Measurements from ENCODE around the gene XXYLT1.

The XXYLT1 gene

DNA sequence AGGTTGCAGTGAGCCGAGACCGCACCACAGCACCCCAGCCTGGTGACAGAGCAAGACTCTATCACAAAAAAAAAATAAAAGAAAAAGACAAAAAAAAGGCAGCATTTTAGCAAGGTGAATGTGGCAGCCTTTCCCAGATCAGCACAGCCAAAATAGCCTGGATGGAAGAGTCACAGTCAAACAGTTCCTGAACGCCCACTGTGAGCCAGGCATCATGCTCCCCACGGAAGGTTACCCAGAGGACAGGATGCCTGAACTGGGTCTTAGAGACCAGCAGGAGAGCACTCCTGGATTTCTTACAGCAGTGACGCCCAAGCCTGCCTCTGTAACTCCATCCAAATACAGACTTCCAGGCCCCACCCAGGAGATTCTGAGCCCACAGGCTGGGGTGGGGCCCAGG lies 4.5 kb downstream of the XXYLT1 start:
- no peak for DNase-seq

DNA sequence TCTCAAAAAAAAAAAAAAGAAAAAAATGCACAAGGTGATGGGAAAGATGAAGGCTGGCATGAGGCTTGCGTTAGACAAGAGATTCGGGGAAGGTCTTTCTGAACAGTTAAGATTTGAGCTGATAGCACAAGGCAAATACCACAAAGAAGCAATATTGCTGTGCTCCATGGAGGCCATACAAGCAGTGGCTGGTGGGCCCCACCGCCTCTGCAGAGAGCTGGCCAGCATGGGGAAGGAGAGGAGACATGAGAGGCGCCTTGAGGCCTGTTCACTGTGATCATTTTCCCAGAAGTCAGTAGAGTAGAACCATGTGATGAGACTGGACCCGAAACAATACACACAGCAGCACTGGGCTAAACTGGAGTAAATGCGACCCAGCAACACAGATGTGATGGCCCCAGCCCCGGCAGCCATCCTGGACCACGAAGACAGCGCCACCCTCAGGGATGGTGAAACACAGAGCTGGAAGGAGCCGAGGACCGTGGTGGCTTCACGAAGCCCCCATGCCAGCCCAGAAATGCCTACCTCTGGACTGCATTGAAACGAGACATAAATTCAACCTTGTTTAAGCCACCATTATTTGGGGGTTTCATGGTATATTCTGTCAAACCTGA lies 5.5 kb downstream of the XXYLT1 start:
- DNase-seq, result no peak

DNA sequence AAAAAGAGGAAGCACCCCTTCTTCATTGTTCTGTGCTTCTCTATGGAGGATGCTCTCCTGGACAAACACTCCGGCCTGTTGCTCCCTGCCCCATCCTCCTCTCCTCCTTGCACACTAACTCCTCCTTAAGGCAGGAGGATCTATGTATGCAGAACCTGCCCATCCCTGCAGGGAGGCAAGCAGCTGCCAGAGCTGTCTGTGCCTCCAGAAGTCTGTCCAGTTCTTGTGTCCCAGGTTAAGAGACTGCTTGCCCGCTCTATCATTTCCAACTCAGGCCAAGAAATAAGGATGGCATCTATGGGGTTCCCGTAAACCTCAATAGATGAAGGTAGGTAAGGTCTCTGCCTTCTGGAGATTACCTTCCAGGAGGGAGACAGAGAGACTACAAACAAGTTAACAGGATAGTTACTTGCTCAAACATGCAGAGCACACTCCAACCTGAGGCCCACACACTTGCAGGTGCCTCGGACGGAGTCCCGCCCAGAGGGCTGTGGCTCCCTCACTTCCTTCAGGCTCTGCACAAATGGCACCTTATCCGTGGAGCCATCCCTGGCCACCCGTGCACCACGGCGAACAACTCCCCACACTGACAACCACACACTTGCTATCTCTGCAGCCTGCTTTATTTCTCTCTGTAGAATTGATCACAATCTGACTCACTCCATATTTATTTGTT lies 6.9 kb downstream of the XXYLT1 start:
- no peak for DNase-seq

DNA sequence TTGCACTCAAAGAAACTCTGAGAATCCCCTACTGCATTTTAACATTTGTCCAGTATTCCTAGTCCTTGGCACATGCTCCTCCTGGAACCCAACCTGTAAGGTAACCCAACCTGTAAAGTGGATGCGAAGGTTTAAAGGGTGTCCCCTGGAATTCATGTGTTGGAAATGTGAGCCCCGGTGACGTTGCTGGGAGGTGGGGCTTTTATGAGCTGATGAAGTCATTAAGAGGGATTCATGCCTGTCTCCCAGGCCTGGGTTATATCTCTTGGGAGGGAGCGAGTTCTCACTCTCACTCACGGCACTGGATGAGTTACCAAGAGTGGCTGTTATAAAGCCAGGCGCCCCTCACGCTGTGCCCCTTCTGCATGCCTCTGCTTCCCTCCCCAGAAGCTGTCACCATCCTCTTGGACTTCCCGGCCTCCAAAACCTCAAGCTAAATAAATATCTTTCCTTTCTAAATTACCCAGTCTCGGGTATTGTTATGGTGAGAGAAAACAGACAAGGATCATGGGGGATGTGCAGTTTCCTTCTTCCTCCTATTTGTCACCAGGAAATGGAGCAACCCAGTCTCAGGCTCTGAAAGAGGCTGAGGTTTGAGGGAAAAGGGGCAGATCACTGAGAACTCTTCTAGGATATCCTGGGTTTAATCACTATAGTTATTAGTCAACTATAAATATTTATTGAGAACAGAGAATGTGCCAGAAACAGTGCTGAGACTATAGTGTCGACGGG lies 7.6 kb downstream of the XXYLT1 start:
- DNase-seq, result no peak

DNA sequence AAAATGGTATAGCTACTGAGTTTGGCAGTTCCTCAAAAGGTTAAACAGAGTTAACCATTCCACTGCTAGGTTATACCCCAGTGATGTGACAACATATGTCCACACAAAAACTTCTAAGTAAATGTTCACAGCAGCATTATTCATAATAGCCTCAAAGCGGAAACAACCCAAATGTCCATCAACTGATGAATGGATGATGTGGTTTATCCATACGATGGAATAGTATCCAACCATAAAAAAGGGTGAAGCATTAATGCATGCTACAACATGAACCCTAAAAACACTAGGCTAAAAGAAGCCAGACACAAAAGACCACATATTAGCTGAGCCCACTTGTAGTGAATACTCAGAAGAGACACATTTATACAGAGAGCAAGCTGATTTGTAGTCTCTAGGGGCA lies 9.0 kb downstream of the XXYLT1 start:
- no peak for DNase-seq

DNA sequence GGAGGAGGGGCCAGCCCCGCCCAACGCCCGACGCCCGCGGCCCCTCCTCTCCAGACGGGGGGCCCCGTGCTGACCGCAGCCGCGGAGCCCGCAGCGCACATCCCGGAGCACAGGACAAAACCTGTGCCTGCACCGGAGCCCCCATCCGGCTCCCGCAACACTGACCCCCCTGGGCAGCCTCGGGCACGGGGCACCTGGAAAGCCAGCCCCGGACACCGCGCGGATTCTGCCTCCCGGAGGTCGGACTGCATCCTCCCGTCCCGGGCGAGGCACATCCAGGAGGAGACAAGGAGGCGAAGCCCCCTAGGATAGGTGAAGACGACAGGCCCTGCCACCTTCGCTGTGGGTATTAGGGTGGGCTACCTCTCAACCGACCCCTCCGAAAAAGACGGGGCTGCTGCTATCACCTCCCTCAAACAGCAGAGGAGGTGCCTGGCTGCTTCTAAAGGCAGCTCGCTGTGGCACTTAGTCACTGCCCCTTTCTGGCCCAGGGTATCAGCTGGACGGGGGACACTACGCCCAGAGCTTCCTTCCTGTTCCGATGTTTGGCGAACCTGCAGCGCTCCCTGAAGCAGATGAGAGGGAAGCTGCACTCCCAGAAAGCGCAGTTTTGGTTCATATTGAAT lies 10.6 kb downstream of the XXYLT1 start:
- peak; percentile 30 for DNase-seq

DNA sequence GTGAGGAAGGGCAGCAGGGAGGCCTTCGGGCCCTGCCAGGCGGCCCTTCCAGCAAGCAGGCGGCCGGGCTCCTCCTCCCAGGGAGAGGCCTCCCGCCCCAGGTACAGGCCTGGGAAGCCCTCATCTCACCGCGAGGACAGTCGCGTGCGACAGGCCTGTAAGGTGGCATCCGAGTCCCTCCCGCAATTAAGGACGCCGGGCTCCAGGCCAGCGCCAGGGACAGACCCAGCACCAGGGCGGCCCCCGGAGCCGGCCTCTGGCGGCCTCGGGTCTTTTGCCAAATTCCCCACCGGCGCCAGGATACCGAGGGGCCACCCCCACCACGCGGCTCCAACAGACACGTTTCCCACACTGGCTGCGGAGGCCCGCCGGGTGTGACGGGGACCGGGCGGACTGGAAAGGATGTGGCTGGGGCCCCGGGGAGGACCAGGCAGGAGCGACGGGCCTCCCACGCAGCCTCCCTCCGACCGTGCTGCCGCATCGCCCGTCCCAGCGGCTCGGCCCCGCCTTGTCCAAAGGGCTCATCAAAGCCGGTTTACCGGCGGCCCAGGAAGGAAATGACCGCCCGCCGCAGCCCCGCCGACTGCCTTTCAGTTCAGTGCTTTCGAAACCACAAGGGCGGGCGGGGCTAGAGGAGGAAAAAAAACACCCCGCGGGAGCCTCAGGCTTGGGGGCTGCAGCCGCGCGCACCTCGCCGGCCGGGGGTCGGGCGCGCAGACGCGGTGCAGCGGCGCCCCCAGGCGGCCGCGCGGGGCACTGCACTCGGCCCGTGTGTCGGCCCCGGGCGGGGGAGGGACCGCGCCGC lies 11.3 kb downstream of the XXYLT1 start:
- peak; percentile 90 for DNase-seq

DNA sequence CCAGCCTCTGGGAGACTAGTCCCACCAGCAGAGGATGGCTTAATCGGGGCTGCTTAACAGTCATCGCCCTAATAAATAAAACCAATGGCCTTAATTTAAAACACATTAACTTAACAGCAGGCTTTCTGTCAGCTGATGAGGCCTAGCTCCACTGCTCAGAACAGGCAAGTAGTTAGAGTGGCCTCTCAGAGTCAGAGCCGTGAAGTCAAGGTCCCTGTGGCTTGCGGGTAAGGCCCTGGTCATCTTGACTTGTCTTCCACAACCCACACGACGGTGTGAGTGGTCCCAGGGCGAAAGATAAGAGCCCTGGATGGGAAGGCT lies 11.8 kb downstream of the XXYLT1 start:
- no peak for DNase-seq

DNA sequence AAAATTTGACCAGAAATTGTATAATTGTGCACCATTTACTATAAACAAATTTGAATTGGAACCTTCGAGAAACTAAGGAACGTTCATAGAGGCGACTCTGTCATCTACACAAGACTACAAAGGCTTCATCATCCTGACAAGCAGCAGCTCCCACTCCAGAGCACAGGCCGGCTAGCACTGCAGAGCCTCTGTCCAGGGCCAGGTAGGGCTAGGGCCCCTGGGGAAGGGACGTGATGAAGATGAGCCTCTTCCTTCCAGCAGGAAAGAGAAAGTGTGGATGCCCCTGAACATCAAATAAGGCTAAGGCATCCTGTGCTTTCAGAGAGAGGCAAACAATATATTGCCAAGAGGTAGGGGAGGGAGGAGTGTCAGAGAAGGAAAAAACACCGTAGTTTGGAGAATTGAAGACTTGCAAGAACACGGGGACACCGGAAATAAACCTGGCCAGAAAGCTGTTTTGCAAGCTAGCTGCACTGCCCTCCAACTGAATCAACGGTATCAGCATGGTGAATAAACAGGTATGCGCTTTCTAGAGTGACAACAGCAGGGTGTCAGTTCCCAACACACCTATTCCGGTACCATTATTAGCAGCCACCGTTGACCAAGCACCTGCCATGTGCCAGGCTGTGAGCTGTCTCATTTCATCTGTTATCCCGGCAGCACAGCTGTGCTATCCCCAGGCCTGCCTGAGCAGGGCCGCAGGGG lies 12.4 kb downstream of the XXYLT1 start:
- peak; percentile 19 for DNase-seq

DNA sequence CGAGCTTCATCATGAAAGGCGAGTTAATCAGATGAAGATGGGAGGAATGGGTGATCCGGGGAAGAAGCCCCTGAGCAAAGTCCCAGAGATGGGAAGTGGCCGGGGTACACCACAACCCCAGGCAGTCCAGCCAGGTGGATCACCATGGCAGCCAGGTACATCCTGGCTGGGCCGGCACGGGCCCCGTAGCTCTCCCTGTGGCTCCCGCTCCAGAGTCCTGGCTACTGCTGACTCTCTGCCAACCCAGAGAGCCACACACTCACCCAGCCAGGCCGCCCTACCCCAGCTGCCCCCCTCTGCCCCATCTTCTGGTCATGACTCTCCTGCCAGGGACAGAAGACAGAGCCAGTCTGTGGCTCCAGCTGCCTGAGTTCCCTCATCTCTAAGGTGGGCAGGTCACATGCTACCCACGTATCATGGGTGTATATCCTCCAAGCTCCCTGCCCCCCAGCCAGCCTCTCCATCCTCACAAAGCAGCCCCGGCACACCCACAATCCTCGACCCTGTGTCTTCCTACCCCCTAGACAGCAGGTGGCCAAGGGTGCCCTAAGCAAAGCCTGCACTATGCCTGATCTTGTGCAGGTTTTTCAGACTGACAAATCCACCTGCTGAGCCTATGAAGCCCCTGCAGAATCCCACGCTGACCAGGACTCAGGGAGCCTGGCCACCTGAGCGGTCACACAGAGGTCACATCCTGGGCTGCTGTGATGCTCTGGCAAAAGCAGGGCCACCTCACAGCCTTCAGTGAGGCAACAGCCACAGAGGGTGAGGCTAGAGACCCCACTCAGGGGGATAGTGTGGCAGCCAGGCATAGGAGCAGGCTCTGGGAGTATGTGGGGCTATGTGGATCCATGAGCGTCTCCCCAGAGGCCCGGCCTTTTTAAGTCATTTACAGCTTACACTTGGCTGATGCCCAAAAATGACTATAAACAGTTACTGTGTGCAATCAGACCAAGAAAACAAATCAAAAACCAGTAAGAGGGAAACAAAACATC lies 13.2 kb downstream of the XXYLT1 start:
- no peak for DNase-seq

DNA sequence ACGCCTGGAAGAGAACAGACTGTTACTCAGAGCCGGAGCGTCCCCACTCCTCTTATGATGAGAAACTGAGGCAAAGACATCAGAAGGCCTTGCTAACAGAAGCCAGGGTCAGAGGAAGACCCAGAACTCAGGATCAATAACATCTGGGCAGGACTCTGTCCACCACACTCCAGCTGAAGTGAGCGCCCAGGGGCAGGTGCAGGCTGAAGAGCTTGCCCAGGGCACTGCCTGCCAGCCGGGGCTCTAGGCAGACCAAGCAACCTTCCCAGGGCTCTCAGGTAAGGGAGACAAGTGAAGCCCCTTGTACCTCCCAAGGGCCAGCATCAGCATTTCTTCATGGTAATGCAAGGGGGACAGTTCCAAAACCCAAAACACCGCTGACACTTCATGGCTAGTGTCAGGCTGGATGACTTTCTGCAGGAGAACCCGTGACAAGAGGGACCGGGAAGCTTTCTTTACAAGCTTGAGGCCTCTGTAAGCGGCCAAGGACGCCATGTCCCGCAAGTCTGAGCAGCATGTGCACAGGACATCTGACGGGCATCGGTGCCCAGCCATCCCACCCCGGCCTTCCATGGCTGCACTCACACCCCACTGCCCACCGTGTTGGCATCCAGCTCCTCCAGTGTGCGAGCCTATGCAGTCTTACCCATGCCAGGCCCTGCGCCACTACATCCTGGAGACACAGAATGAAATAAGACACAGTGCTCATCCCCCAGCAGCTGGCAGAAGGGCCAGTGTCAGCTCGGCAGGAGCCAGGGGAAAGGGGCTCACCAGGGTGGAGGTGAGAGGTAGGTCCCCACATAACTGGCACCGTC lies 14.1 kb downstream of the XXYLT1 start:
- DNase-seq, result no peak

DNA sequence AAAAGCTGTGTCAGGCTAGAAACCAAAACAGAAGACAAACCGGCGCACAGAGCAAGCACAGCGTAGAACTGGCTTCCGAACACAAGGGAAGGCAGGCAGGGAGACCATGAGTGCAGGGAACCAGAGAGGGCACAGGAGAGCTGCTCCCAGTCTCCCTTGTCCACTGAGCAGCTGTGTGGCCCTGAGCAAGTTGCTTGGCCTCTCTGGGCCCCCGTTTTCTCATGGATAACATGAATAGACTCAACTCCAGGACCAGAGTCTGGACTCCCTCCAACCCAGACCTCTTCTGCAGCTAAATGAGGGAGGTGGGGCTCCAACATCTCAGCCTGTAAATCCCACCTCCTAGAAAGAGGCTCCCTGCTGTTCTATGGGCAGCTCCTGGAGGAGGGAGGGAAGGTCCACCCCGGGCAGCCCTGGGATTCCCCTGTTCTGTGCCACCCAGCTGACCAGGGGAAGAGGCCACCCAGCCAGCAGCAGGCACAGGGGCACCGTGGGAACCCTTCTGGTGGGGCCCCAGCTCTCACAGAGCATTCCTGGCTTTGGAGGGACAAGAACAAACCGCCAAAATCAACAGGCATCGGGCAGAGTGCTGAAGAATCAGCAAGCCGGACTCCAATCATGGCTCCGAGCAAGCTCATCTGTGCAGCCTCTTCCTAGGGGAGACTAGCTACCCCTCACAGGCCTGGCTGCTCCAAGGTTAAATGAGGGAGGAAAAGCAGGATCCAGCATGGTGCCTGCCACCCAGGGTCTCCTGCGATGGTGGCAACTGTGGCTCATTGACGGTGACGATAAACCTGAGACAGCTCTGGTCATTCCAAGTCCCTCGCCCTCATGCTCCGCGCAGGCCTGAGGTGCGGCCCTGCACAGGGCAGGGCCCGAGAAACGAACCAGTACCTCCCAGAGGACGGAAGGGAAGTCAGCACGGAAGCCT lies 15.1 kb downstream of the XXYLT1 start:
- DNase-seq, result no peak

DNA sequence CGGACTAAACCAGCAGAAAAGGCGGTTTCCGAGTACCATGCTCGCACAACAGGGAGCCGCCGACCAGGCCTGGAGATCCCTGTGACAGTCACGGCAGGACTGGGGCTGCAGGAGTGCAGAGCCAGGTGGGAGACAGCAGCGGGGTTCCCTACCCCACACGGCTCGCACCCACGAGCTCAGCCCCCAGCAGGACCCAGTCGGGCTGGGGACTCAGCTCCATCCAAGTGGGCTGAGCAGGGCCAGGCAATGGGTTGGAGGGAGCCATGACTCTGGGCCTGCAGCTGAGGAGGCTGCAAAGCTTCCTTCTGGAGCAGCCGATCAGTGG lies 15.8 kb downstream of the XXYLT1 start:
- DNase-seq, result no peak

DNA sequence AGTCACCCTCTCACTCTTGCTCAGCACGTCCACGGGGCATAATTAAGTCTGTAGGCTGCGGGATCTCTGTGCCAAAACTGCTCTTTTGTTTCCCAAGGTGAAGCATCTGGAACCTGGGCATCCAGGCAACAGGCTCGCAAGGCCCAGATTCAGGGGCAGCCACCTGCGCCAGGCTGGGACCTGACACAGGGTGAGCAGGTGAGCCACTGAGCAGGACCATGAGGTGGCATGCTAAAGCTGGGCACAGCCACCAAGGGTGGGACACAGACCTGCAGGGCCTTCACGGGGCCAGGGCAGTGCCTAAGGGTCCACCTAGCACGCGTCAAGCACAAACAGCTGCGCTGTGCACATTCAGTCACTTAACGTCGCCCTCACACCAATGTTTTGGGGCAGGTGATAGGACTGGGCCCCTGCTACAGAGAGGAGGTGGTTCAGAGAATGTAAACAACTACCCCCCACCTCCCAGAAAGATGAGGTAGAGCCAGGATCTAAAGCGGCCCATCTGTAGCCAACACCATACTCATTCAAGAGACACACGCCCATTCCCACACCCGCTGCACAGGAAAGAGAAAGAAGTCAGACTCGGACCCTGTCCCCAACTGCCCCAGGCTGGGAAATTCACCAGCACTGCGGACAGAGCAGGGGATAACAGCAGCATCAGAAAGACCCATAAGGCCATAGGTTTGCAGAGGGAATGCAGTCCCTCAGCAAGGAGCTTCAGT lies 16.3 kb downstream of the XXYLT1 start:
- DNase-seq, result no peak

DNA sequence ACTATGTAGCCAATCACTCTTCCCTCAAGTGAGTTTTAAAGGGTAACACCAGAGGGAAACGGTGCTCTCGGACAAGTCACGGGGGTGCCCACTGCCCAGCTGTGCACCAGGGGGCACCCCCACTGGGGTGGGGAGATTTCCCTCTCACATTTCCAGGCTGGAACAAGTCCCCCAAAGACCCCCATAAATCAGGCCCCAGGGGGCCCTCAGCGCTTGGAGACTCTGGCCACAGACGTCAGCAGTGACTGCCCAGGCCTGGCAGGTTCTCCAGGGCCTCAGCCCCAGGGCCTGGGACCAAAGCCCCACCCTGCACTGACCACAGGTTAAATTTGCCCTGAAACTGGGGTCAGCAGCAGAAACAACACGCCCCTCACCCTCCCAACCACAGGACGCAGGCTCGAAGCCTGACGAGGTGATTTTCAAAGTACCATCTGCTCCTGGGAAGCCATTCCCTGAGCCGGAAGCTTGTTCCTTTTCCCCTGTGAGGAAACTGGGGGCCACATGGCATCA lies 17.0 kb downstream of the XXYLT1 start:
- DNase-seq, result no peak

DNA sequence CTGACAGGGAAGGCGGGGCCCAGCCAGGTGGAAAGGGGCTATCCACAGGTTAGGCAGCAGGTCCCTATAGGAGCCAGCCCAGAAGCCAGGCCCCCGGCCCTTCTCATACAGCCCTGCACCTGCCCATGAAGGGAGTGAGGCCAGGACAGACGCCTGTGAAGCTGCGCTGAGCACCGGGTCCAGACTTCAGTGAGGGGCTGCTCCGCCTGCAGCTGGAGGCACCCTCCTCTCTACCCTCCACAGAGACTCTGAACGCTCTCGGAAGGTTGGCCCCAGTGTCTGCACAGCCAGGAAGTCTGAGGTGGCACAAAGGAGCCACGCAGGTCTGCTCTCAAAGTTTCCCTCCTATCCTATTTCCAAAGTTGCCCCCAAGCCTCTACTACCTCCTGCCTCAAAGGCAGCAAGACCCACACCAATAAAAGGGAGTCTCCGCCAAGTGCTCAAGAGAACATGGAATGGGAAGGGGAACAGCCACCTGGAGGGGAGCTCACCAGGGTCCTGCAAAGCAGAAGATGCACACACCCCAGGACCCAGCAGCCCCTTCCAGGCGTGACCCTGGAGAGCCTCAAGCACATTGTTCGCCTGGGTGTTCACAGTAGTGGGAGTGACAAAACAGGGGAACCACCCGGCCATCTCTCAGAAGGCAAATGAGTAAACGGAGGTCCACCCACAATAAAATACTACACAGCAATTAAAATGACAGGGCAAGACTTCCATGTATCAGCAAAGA lies 19.5 kb downstream of the XXYLT1 start:
- DNase-seq, result peak; percentile 25

DNA sequence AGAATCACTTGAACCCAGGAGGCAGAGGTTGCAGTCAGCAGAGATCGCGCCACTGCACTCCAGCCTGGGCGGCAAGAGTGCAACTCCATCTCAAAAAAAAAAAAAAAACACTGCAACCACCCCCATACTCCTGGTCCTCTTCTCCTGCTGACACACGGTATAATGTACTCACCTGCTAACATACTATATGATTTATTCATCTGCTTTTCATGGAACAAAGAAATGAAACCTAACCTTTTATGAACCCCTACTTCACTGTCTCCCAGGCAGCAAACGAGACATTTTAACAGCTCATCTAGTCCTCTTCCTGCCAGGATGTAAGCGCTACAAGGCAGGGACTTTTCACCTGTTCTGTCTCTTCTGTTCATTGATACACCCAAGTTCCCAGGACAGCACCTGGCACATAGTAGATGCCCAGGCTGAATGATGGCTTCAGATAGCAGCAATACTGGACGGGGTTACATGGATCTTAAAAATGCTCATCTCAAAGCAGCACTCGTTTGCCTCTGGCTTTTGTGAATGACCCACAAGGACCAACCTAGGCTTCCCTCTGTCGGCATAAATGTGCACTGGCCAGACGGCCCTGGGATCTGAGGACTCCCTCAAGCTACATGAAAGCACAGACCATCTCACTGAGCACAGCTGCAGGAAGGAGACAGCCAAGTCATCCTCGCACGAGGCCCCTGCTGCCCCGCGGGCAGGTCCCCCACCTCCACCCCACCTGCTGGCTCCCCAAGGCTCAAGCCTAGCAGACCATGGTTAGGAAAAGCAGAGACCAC lies 20.3 kb downstream of the XXYLT1 start:
- no peak for DNase-seq
